Activated CD4-positive, alpha-beta memory T cell treated with anti-CD3 and anti-CD28 coated beads, Interleukin-2, amount 10 ng/mL, durations not matched to agents 7 days and 5 days (primary cell): ENCODE data around the gene NGB. TPM values are rescaled to one million over a fixed set of nuclear protein-coding genes. Genes with fewer than 3 reads are reported as not detected.

Experiments used
- CTCF ChIA-PET: fragments of 350-600 bp; sonication (Branson Sonifier 250); formaldehyde crosslinking; loops from one replicate; lab custom pipeline; 2021; ENCODE audit warnings: antibody characterized with exemption, inconsistent platforms; lab: Charles Lee
- POLR2A ChIA-PET: fragments of 350-600 bp; sonication (Branson Sonifier 250); formaldehyde crosslinking; loops from one replicate; lab custom pipeline; 2021; ENCODE audit warnings: antibody characterized with exemption; lab: Charles Lee
- DNase-seq: peaks from one replicate; pipeline ENCODE4 v3.0.0-alpha.2; 2020
- H3K27ac Mint-ChIP-seq: one replicate; pipeline ENCODE4 v1.8.0; 2021; ENCODE audit warnings: mild to moderate bottlenecking, mixed read lengths
- H3K27me3 Mint-ChIP-seq: one replicate; pipeline ENCODE4 v1.8.0; 2021; ENCODE audit warnings: mixed read lengths
- H3K36me3 Mint-ChIP-seq: one replicate; pipeline ENCODE4 v1.8.0; 2021; ENCODE audit warnings: low read depth, mixed read lengths
- H3K4me1 Mint-ChIP-seq: one replicate; pipeline ENCODE4 v1.8.0; 2021; ENCODE audit warnings: mixed read lengths
- H3K4me3 Mint-ChIP-seq: one replicate; pipeline ENCODE4 v1.8.0; 2021; ENCODE audit warnings: mild to moderate bottlenecking, mixed read lengths
- H3K9me3 Mint-ChIP-seq: one replicate; pipeline ENCODE4 v1.8.0; 2021; ENCODE audit warnings: mixed read lengths
- total RNA-seq, 2 experiments: library from RNA; stranded (reverse); gene quantifications; one replicate each; pipeline ENCODE4 v1.2.3, GENCODE V29; 2021

NGB gene
- total RNA-seq, 2 experiments from 2014 or later, result not detected

GRCh38 chr14:77270361-77271112, 469 bp downstream of the NGB start:
- DNase-seq, result no peak
- CTCF ChIA-PET, result no interaction called here
- H3K27ac Mint-ChIP-seq, result no peak overlapping the region
- POLR2A ChIA-PET, result no interaction called here
- no peak overlapping the region for H3K4me3 Mint-ChIP-seq
- H3K4me1 Mint-ChIP-seq, result peaks cover 1% of the 10 kb centered on the region
- H3K36me3 Mint-ChIP-seq, result no peaks in the 10 kb centered on the region
- peaks cover 42% of the 10 kb centered on the region for H3K27me3 Mint-ChIP-seq
- peaks cover 2% of the 10 kb centered on the region for H3K9me3 Mint-ChIP-seq

DNA sequence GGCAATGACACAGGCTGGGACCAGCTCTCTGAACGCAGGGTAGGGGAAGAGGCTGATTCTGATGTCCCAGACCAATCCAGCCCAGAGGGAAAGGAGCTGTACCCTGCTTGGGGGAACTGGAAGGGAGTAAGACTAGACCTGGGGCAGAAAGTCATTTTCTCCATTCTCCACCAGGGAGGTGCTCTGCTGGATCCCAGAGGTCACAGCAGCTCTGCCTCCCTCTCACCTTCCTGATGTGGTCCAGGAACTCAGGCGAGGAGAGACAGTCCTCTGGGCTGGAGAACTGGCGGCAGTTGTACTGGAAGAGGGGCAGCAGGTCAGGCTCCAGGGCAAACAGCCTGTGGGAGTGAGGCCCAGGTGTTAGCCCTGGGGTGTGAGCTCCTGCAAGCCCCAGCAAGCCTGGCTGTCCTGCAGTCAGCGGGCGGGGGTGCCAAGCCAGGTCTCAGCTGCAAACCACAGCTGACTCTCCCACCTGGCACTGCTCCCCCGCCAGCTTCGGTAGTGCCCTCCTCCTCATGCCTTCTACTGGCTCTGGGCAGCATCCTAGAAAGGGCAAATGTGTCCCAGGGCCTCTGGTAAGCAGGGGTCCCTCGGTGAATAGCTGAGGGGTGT, 1.9 kb downstream of the NGB start:
- Mint-ChIP-seq H3K36me3 (no peaks in the 10 kb centered on the region), H3K27me3 (peaks cover 42% of the 10 kb centered on the region), H3K4me3 (no peak overlapping the region), H3K4me1 (peaks cover 1% of the 10 kb centered on the region), H3K9me3 (peaks cover 2% of the 10 kb centered on the region), H3K27ac (no peak overlapping the region)
- DNase-seq, result no peak
- POLR2A ChIA-PET, result no interaction called here
- CTCF ChIA-PET, result no interaction called here

- Mint-ChIP-seq H3K27ac (no peak overlapping the region), H3K9me3 (peaks cover 2% of the 10 kb centered on the region), H3K4me1 (peaks cover 1% of the 10 kb centered on the region), H3K36me3 (no peaks in the 10 kb centered on the region), H3K4me3 (no peak overlapping the region), H3K27me3 (peaks cover 51% of the 10 kb centered on the region)
- ChIA-PET CTCF (interaction anchor here (0.6 to 0.8 kb wide), 2 partner anchors 27 to 48 kb away, joined by 3 to 4 read pairs; no protein-coding TSS in a partner anchor), POLR2A (no interaction called here)
- DNase-seq, result no peak
Measured at GRCh38 chr14:77267937-77268699, 2.9 kb downstream of the NGB start.

DNA sequence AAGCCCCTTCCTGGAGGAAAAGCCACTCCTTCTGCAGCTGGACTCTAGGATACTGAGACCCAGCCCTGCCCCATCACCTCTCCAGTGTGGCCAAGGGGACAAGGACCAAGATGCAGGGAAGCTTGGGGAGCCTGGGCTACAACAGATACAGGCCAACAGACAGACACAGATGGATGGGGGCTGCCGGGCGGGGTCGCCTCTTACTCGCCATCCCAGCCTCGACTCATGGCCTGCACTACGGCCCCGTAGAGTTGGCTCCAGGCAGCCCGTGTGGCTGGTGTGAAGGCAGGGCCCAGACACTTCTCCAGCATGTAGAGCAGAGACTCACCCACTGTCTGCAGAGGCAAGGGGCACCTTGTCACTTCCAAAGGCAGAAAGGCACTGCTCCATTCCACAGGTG, 4.7 kb downstream of the NGB start:
- H3K27ac Mint-ChIP-seq, result no peak overlapping the region
- CTCF ChIA-PET, result no interaction called here
- H3K36me3 Mint-ChIP-seq, result no peaks in the 10 kb centered on the region
- DNase-seq, result no peak
- H3K9me3 Mint-ChIP-seq, result peaks cover 2% of the 10 kb centered on the region
- peaks cover 46% of the 10 kb centered on the region for H3K27me3 Mint-ChIP-seq
- H3K4me1 Mint-ChIP-seq, result peaks cover 1% of the 10 kb centered on the region
- POLR2A ChIA-PET, result no interaction called here
- no peak overlapping the region for H3K4me3 Mint-ChIP-seq

GRCh38 chr14:77265561-77266335, 5.3 kb downstream of the NGB start:
- Mint-ChIP-seq H3K27ac (no peak overlapping the region), H3K27me3 (peaks cover 47% of the 10 kb centered on the region), H3K4me3 (no peak overlapping the region), H3K4me1 (peaks cover 1% of the 10 kb centered on the region), H3K9me3 (peaks cover 2% of the 10 kb centered on the region), H3K36me3 (no peaks in the 10 kb centered on the region)
- POLR2A ChIA-PET, result no interaction called here
- CTCF ChIA-PET, result no interaction called here
- DNase-seq, result no peak

DNA sequence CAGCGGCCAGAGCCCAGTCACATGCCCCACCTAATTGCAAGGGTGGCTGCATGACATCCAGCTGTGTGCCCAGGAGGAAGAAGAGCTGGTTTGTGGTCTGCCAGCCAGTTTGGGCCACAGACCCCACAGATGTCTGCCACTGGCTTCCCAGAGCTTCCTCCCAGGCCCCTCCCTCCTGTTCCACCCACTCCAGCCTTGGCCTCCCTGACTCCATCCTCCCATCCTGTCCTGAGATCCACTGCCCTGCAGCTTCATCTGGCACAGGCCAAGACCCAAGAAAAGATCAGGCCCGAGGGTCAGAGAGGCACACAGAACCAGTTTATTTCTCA, 5.9 kb downstream of the NGB start:
- DNase-seq, result no peak
- ChIA-PET POLR2A (no interaction called here), CTCF (no interaction called here)
- H3K9me3 Mint-ChIP-seq, result peaks cover 2% of the 10 kb centered on the region
- H3K4me1 Mint-ChIP-seq, result peaks cover 1% of the 10 kb centered on the region
- peaks cover 45% of the 10 kb centered on the region for H3K27me3 Mint-ChIP-seq
- no peak overlapping the region for H3K27ac Mint-ChIP-seq
- H3K4me3 Mint-ChIP-seq, result no peak overlapping the region
- H3K36me3 Mint-ChIP-seq, result no peaks in the 10 kb centered on the region

DNA sequence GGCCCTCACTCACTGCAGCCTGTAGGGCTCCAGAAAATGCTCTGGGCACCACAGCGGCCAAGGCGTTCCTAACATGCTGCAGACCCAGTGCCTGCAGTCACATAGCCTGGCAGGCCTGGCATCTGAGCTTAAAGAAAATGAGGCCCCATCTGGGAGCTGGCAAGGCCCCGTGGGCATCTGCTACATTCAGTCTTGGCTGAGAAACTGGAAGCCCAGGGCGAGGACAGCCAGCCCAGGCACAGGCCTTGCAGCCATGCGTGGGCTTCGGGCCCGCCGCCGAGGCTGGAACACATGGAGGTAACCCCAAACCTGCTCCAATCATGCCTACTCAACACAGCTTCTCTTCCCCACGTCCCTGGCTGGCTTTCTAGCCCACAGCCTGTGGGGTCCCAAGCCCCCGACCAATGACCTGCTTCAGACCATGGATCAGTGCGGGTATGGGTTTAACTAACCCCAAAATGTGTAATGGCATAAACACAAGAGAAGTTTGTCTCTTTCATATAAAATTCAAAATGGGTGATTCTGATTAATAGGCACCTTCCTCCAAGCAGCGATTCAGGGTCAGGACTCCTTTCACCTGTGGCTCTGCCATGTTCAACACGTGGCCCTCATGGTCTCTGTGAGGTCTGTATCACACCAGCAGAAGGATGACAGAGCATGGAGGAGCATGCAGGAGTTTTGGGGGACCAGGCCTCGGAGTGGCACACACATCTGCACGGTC, 6.4 kb downstream of the NGB start:
- no peak overlapping the region for H3K4me3 Mint-ChIP-seq
- no peak overlapping the region for H3K27ac Mint-ChIP-seq
- no peaks in the 10 kb centered on the region for H3K4me1 Mint-ChIP-seq
- CTCF ChIA-PET, result no interaction called here
- DNase-seq, result no peak
- POLR2A ChIA-PET, result no interaction called here
- peaks cover 2% of the 10 kb centered on the region for H3K9me3 Mint-ChIP-seq
- H3K36me3 Mint-ChIP-seq, result no peaks in the 10 kb centered on the region
- H3K27me3 Mint-ChIP-seq, result peaks cover 40% of the 10 kb centered on the region

- H3K4me1 Mint-ChIP-seq, result no peaks in the 10 kb centered on the region
- H3K9me3 Mint-ChIP-seq, result no peaks in the 10 kb centered on the region
- H3K4me3 Mint-ChIP-seq, result no peak overlapping the region
- DNase-seq, result no peak
- CTCF ChIA-PET, result no interaction called here
- no peaks in the 10 kb centered on the region for H3K36me3 Mint-ChIP-seq
- POLR2A ChIA-PET, result no interaction called here
- no peak overlapping the region for H3K27ac Mint-ChIP-seq
- peaks cover 24% of the 10 kb centered on the region for H3K27me3 Mint-ChIP-seq
Measured at GRCh38 chr14:77260631-77261030, 10.4 kb downstream of the NGB start.

GRCh38 chr14:77260199-77260598, 10.8 kb downstream of the NGB start:
- Mint-ChIP-seq H3K4me1 (no peaks in the 10 kb centered on the region), H3K27ac (no peak overlapping the region), H3K27me3 (peaks cover 26% of the 10 kb centered on the region), H3K4me3 (no peak overlapping the region), H3K36me3 (no peaks in the 10 kb centered on the region), H3K9me3 (no peaks in the 10 kb centered on the region)
- POLR2A ChIA-PET, result no interaction called here
- DNase-seq, result no peak
- CTCF ChIA-PET, result no interaction called here

DNA sequence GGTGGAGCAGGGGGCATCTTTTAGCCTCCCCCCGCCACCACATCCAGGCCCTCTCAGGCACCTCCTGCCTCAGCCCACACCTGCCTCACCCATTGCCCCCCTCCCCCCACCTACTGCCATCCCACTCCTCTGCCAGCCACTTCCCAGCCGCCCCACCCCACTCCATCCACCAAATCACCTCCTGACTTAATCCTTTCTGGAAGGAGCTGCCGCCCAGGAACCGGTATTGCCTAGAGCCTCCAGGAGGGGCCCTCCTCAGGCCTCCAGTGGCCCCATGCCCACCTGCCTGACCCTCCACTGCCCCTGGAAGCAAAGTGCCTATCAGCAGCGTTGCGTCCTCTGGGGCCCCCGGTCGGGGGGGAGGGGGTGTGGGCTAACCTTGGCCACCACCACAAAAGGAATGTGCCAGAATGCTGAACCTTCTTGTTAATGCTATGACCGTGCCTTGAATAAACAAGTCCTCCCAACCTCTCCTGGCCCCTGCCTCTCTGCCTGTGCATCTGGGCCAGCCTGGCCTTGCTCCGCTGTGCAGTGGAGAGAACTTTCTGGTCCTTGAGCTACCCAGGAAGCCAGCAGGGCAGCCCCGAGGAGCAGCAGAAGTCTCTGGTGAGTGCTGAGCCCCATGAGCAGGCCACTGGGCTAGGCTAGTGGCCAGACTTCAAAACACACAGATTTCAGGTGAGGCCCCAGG, 11.8 kb downstream of the NGB start:
- no peaks in the 10 kb centered on the region for H3K4me1 Mint-ChIP-seq

GRCh38 chr14:77258566-77258965, 12.4 kb downstream of the NGB start:
- ChIA-PET POLR2A (no interaction called here), CTCF (no interaction called here)
- Mint-ChIP-seq H3K4me3 (no peak overlapping the region), H3K36me3 (no peaks in the 10 kb centered on the region), H3K9me3 (no peaks in the 10 kb centered on the region), H3K27me3 (peaks cover 22% of the 10 kb centered on the region), H3K27ac (no peak overlapping the region), H3K4me1 (no peaks in the 10 kb centered on the region)
- DNase-seq, result no peak

More for the DNA sequence above, 11.8 kb downstream of the NGB start:
- no peak for DNase-seq
- no peaks in the 10 kb centered on the region for H3K36me3 Mint-ChIP-seq
- no peaks in the 10 kb centered on the region for H3K9me3 Mint-ChIP-seq
- no peak overlapping the region for H3K27ac Mint-ChIP-seq
- H3K4me3 Mint-ChIP-seq, result no peak overlapping the region
- peaks cover 26% of the 10 kb centered on the region for H3K27me3 Mint-ChIP-seq
- POLR2A ChIA-PET, result no interaction called here
- CTCF ChIA-PET, result no interaction called here

DNA sequence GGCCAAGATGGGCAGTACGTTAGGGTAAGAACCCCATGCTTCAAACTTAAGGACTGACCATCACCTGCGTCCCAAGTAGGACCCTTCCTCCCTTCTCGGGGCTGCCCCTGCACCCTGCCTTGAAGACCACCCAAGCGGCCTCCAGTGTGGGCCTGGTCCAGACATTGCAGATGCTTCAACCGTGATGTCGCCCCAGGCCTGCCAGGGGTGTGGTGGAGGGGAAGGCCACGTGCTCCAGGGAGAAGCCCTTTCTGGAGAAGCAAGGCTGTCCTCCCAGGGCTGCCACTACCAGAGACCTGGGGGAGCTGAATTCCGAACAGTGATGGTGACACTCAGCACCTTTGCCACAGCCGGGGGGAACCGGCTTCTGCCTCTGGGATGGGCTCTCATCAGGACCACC, 13.3 kb downstream of the NGB start:
- H3K36me3 Mint-ChIP-seq, result no peaks in the 10 kb centered on the region
- DNase-seq, result no peak
- H3K4me1 Mint-ChIP-seq, result no peaks in the 10 kb centered on the region
- H3K27me3 Mint-ChIP-seq, result peaks cover 13% of the 10 kb centered on the region
- ChIA-PET CTCF (no interaction called here), POLR2A (no interaction called here)
- no peak overlapping the region for H3K4me3 Mint-ChIP-seq
- no peaks in the 10 kb centered on the region for H3K9me3 Mint-ChIP-seq
- H3K27ac Mint-ChIP-seq, result no peak overlapping the region
